ENCODE measurements around the gene IER5L.

The IER5L gene

GRCh38 chr9:129222819-129223218 is 44.8 kb upstream of the IER5L start:
- Histone ChIP-seq H3K4me3 (no peak overlapping the region), H3K27ac (no peak overlapping the region)
- no peak for TF ChIP-seq CTCF (IDR thresholded peaks at IDR 0.05)
- no peak for DNase-seq (ENCODE audit: low spot score)

- DNase-seq (ENCODE audit: low spot score): no peak
- H3K4me3 ChIP-seq: no peak overlapping the region
- TF ChIP-seq CTCF (IDR thresholded peaks at IDR 0.05): no peak
- H3K27ac ChIP-seq: no peak overlapping the region
Observed at GRCh38 chr9:129221979-129222635, 44.0 kb upstream of the IER5L start.

GRCh38 chr9:129221233-129221632 is 43.2 kb upstream of the IER5L start:
- no peak for DNase-seq (ENCODE audit: low spot score)
- no peak overlapping the region for H3K27ac ChIP-seq
- no peak overlapping the region for H3K4me3 ChIP-seq
- TF ChIP-seq CTCF (IDR thresholded peaks at IDR 0.05): no peak

- TF ChIP-seq CTCF (IDR thresholded peaks at IDR 0.05): no peak
- H3K27ac ChIP-seq: no peak overlapping the region
Observed at GRCh38 chr9:129220771-129221170, 42.7 kb upstream of the IER5L start.

GRCh38 chr9:129218918-129219317 is 40.9 kb upstream of the IER5L start:
- H3K27ac ChIP-seq: no peak overlapping the region
- no peak for DNase-seq (ENCODE audit: low spot score)
- no peak overlapping the region for H3K4me3 ChIP-seq
- TF ChIP-seq CTCF (IDR thresholded peaks at IDR 0.05): no peak

More at GRCh38 chr9:129220771-129221170, 42.7 kb upstream of the IER5L start:
- H3K4me3 ChIP-seq: no peak overlapping the region
- DNase-seq (ENCODE audit: low spot score): no peak

GRCh38 chr9:129218272-129218625 is 40.2 kb upstream of the IER5L start:
- TF ChIP-seq CTCF (IDR thresholded peaks at IDR 0.05): no peak
- no peak for DNase-seq (ENCODE audit: low spot score)
- no peak overlapping the region for H3K4me3 ChIP-seq
- H3K27ac ChIP-seq: peak overlapping the region in 1 of 2 donors; percentile 28

GRCh38 chr9:129213551-129213950 is 35.5 kb upstream of the IER5L start:
- H3K27ac ChIP-seq: no peak overlapping the region
- no peak for TF ChIP-seq CTCF (IDR thresholded peaks at IDR 0.05)

More at GRCh38 chr9:129213551-129213950, 35.5 kb upstream of the IER5L start:
- DNase-seq (ENCODE audit: low spot score): no peak
- H3K4me3 ChIP-seq: no peak overlapping the region
